ENCODE measurements around the gene APOBR.
"Not testable (repeated sequence)": the region's sequence is repeated elsewhere in the genome, so short reads cannot be mapped to it uniquely, and the experiment has no call there.

The APOBR gene

GRCh38 chr16:28543072-28543471 lies 48.6 kb downstream of the APOBR start:
- peak; percentile 68 for DNase-seq
- in situ Hi-C loops (cut with MboI; ENCODE audit: low pct_unique_long_range_greater_than_20kb, low sequenced_read_pairs) = loop anchor here (5.0 to 25.0 kb wide), 2 partner anchors 51 to 394 kb away; partner anchors contain the start of genes APOBR, CD19, CLN3 and RABEP2

- in situ Hi-C loops (cut with MboI; ENCODE audit: low pct_unique_long_range_greater_than_20kb, low sequenced_read_pairs) = loop anchor here (5.0 to 25.0 kb wide), 2 partner anchors 53 to 392 kb away; partner anchors contain the start of genes APOBR, CD19, CLN3 and RABEP2
- no peak for DNase-seq
Measured at GRCh38 chr16:28544998-28545397, 50.6 kb downstream of the APOBR start.

- in situ Hi-C loops (cut with MboI; ENCODE audit: low pct_unique_long_range_greater_than_20kb, low sequenced_read_pairs) = loop anchor here (25.0 kb wide), 1 partner anchor 391 kb away; the partner anchor contains the start of genes CD19 and RABEP2
- not testable (repeated sequence) for DNase-seq
Measured at GRCh38 chr16:28545964-28546363, 51.5 kb downstream of the APOBR start.

- in situ Hi-C loops (cut with MboI; ENCODE audit: low pct_unique_long_range_greater_than_20kb, low sequenced_read_pairs) = loop anchor here (25.0 kb wide), 1 partner anchor 391 kb away; the partner anchor contains the start of genes CD19 and RABEP2
- no peak for DNase-seq
Measured at GRCh38 chr16:28546626-28547025, 52.2 kb downstream of the APOBR start.

- DNase-seq = no peak
- in situ Hi-C loops (cut with MboI; ENCODE audit: low pct_unique_long_range_greater_than_20kb, low sequenced_read_pairs) = loop anchor here (25.0 kb wide), 1 partner anchor 389 kb away; the partner anchor contains the start of genes CD19 and RABEP2
Measured at GRCh38 chr16:28548306-28548802, 53.9 kb downstream of the APOBR start.

All from KBM-7 (cell line).